VCaP (cell line): Measurements from ENCODE around the gene IQCK.

Source experiments
- H3K27ac ChIP-seq: fragments of 450-650 bp; 2 replicates; pipeline ENCODE4 v1.5.1; 2017
- CTCF ChIP-seq: fragments of 450-650 bp; conservative IDR thresholded peaks from 2 replicates; pipeline ENCODE4 v1.5.1; 2017; ENCODE audit warnings: mild to moderate bottlenecking, moderate library complexity

Gene IQCK

GRCh38 chr16:19753815-19754643 is 36.0 kb downstream of the IQCK start:
- TF ChIP-seq CTCF, result no peak

DNA sequence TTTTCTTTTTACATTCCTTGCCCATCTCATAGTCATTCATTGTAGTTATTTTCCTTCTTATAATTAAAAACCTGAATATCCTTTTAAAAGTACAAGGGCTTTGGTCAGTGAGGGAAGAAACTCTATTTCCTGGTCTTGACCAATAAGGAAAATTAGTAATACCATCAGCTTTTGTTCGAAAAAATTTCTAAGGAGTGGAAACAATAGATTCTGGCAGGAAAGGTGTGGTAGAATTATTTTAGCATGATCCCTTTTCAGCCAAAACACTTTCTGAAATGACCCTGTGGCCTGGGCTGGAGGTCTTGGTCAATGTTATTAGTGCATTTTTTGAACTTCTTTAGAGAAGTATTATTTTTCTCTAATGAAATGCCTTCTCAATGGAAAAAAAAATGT is 36.6 kb downstream of the IQCK start:
- TF ChIP-seq CTCF, result no peak

More at GRCh38 chr16:19753815-19754643, 36.0 kb downstream of the IQCK start:
- no peak overlapping the region for H3K27ac ChIP-seq

DNA sequence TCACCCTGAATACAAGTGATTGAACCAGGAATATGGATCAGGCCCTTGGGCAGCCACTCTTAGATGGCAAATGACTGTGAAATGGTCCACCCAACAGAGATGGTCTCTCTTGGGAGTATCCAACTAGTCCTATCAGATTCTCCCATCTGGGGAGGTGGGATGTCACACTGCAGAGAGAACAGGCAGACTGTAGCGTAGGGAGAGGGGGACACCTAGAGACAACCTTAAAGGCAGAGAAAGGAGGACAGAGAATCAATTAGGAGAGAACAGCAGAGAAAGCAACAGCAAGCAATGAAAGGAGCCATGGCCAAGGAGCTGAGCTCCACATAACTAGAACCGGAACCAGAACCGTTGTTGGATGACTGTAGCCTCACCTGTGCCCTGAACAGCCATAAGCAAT is 37.2 kb downstream of the IQCK start:
- no peak for TF ChIP-seq CTCF
- H3K27ac ChIP-seq, result no peak overlapping the region

More for the DNA sequence above, 36.6 kb downstream of the IQCK start:
- no peak overlapping the region for H3K27ac ChIP-seq

GRCh38 chr16:19757026-19757425 is 39.0 kb downstream of the IQCK start:
- H3K27ac ChIP-seq, result no peak overlapping the region
- no peak for TF ChIP-seq CTCF

GRCh38 chr16:19757762-19758595 is 39.9 kb downstream of the IQCK start:
- TF ChIP-seq CTCF, result no peak
- H3K27ac ChIP-seq, result no peak overlapping the region

- no peak overlapping the region for H3K27ac ChIP-seq
- TF ChIP-seq CTCF, result no peak
Observed at GRCh38 chr16:19760356-19761060, 42.4 kb downstream of the IQCK start.
